Measurements from ENCODE around the gene ZNF143.

Gene ZNF143

GRCh38 chr11:9550191-9550628, 89.4 kb downstream of the ZNF143 start:
- no peak for DNase-seq

GRCh38 chr11:9561279-9561982, 100.6 kb downstream of the ZNF143 start:
- no peak for DNase-seq

- DNase-seq = no peak
These were observed 101.9 kb downstream of the ZNF143 start for GRCh38 chr11:9562716-9563115.

GRCh38 chr11:9563196-9563730, 102.5 kb downstream of the ZNF143 start:
- no peak for DNase-seq

- peak; percentile 22 for DNase-seq
These were observed 105.2 kb downstream of the ZNF143 start for GRCh38 chr11:9565822-9566560.

GRCh38 chr11:9566561-9567063, 105.8 kb downstream of the ZNF143 start:
- DNase-seq = no peak

- no peak for DNase-seq
These were observed 106.6 kb downstream of the ZNF143 start for GRCh38 chr11:9567401-9567800.

- no peak for DNase-seq
These were observed 107.5 kb downstream of the ZNF143 start for GRCh38 chr11:9568161-9568853.

GRCh38 chr11:9568854-9569587, 108.2 kb downstream of the ZNF143 start:
- DNase-seq = peak; percentile 32

GRCh38 chr11:9569588-9570164, 108.9 kb downstream of the ZNF143 start:
- no peak for DNase-seq

- DNase-seq = no peak
These were observed 109.7 kb downstream of the ZNF143 start for GRCh38 chr11:9570313-9571025.

GRCh38 chr11:9571071-9571762, 110.4 kb downstream of the ZNF143 start:
- DNase-seq = no peak

GRCh38 chr11:9571763-9572115, 110.9 kb downstream of the ZNF143 start:
- no peak for DNase-seq

- peak; percentile 87 for DNase-seq
These were observed 112.4 kb downstream of the ZNF143 start, which contains the start of gene WEE1 for GRCh38 chr11:9573052-9573774. Gene WEE1, plus strand, starts transcription at chr11:9573670. Its CDS starts 264 bp downstream, at chr11:9573934.

GRCh38 chr11:9573775-9574621, 113.2 kb downstream of the ZNF143 start:
- DNase-seq = no peak

GRCh38 chr11:9574622-9575259, 113.9 kb downstream of the ZNF143 start:
- no peak for DNase-seq

GRCh38 chr11:9575260-9576240, 114.7 kb downstream of the ZNF143 start:
- no peak for DNase-seq

Measured in NCI-H2081 treated with DMSO at 0.1 percent for 48 hours (cell line).